Measurements from ENCODE around the gene INCA1. TPM values are rescaled to one million over a fixed set of nuclear protein-coding genes. Genes with fewer than 3 reads are reported as not detected.

Gene INCA1
- total RNA-seq, 2 donors from 2014 or later, result 0.99 to 1.7 TPM

DNA sequence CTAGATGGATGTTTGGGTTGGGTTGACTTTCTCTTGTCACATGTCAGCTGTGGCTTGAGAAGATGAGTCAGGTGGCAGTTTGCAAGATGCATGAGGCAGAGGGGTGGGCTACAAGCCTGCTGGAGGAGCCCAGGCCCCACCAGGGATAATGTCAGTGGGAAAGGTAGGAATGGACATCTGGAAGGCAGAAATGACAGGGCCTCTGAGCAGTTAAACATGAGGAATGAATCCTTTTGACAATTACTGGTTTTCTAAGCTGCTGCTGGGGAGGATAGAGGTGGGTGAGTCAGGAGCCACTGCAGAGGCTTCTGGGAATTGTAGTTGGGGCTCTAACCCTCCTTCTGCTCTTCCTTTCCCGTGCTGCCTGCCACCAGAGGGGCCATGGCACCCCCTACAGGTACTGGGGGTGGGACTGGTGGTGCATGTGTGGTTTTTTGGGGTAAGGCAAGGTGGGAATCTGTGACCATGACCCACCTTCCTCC, 22.2 kb upstream of the INCA1 start:
- H3K27me3 ChIP-seq (ENCODE audit: control insufficient read depth, insufficient read depth, low read length, poor library complexity, severe bottlenecking), result no peaks in the 10 kb centered on the region
- no peak overlapping the region for H3K9ac ChIP-seq (ENCODE audit: extremely low read depth, low read length, poor library complexity, severe bottlenecking)
- Mint-ChIP-seq H3K4me3 (no peak overlapping the region), H3K9me3 (no peaks in the 10 kb centered on the region), H3K4me1 (no peaks in the 10 kb centered on the region), H3K27me3 (ENCODE audit: insufficient read depth) (no peaks in the 10 kb centered on the region), H3K27ac (no peak overlapping the region), H3K36me3 (ENCODE audit: low read depth) (peaks cover 68% of the 10 kb centered on the region)
- no peak overlapping the region for H3K27ac ChIP-seq (ENCODE audit: low read depth, low read length)
- TF ChIP-seq, protein P1, sequence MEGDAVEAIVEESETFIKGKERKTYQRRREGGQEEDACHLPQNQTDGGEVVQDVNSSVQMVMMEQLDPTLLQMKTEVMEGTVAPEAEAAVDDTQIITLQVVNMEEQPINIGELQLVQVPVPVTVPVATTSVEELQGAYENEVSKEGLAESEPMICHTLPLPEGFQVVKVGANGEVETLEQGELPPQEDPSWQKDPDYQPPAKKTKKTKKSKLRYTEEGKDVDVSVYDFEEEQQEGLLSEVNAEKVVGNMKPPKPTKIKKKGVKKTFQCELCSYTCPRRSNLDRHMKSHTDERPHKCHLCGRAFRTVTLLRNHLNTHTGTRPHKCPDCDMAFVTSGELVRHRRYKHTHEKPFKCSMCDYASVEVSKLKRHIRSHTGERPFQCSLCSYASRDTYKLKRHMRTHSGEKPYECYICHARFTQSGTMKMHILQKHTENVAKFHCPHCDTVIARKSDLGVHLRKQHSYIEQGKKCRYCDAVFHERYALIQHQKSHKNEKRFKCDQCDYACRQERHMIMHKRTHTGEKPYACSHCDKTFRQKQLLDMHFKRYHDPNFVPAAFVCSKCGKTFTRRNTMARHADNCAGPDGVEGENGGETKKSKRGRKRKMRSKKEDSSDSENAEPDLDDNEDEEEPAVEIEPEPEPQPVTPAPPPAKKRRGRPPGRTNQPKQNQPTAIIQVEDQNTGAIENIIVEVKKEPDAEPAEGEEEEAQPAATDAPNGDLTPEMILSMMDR (conservative IDR thresholded peaks at IDR 0.05), result peak; percentile 41
- peaks cover 68% of the 10 kb centered on the region for H3K36me3 ChIP-seq (ENCODE audit: control insufficient read depth, insufficient read depth, low read length)
- H3K4me3 ChIP-seq (ENCODE audit: low read length), result no peak overlapping the region
- WGBS, 2 experiments (ENCODE audit: insufficient coverage in 1 of 2, insufficient read length in 1 of 2), result 60% methylated on average over 1 of the region's 1 CpG; no CpG with 5 or more reads in 1 of the 2 experiments
- peak; percentile 74 for DNase-seq
- no peaks in the 10 kb centered on the region for H3K9me3 ChIP-seq (ENCODE audit: control insufficient read depth, low read length)
- no peaks in the 10 kb centered on the region for H3K4me1 ChIP-seq (ENCODE audit: control insufficient read depth, insufficient read depth, low read length)

DNA sequence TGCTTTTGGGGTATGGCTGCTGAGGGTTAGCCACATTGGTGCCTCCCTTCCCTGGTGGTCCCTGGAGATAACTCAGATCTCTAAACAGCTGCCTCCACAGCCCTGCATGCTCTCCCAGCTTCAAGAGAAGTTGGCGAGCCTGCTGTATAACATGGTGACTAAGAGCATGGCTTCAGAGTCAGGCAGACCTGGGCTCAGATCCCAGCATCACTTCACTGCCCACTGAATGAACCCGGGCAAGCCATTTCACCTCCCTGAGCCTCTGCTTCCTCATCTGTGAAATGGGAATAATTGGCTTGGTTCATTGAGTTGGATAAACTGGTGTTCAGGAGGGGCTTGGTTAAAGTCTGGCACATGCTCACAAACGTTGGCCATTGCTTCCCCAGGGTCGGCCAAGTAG, 17.0 kb upstream of the INCA1 start:
- H3K4me1 ChIP-seq (ENCODE audit: control insufficient read depth, insufficient read depth, low read length), result no peaks in the 10 kb centered on the region
- peaks cover 62% of the 10 kb centered on the region for H3K36me3 ChIP-seq (ENCODE audit: control insufficient read depth, insufficient read depth, low read length)
- H3K27me3 ChIP-seq (ENCODE audit: control insufficient read depth, insufficient read depth, low read length, poor library complexity, severe bottlenecking), result no peaks in the 10 kb centered on the region
- DNase-seq, result no peak
- H3K9me3 Mint-ChIP-seq, result no peaks in the 10 kb centered on the region
- no peaks in the 10 kb centered on the region for H3K9me3 ChIP-seq (ENCODE audit: control insufficient read depth, low read length)
- 94 to 96% methylated on average over 3 to 4 of the region's 4 CpGs for WGBS, 2 experiments (ENCODE audit: insufficient coverage in 1 of 2, insufficient read length in 1 of 2)
- H3K27ac Mint-ChIP-seq, result no peak overlapping the region
- no peaks in the 10 kb centered on the region for H3K4me1 Mint-ChIP-seq
- H3K36me3 Mint-ChIP-seq (ENCODE audit: low read depth), result peaks cover 64% of the 10 kb centered on the region
- H3K4me3 ChIP-seq (ENCODE audit: low read length), result no peak overlapping the region
- H3K27me3 Mint-ChIP-seq (ENCODE audit: insufficient read depth), result no peaks in the 10 kb centered on the region
- no peak overlapping the region for H3K27ac ChIP-seq (ENCODE audit: low read depth, low read length)
- TF ChIP-seq, protein P1 (conservative IDR thresholded peaks at IDR 0.05), result no peak
- H3K4me3 Mint-ChIP-seq, result no peak overlapping the region
- no peak overlapping the region for H3K9ac ChIP-seq (ENCODE audit: extremely low read depth, low read length, poor library complexity, severe bottlenecking)

DNA sequence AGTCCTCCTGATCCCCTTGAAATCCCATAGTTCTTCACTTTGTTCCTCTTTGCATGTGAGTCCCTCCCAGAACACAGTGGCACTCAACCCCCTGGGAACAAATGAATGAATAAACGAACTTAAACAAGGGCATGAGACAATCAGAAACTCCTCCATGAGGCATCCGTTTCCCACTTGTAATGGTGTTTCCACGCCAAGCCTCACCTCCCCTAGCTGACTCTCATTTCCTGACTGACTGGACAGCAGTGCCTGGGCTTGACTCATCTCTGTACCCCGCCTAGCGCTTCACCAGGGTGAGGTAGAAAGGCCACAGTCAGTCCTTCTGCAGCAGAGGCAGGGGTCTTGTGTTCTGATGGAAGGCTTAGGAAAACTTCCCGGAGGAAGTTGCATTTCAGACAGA, 14.6 kb upstream of the INCA1 start:
- Histone ChIP-seq H3K27me3 (ENCODE audit: control insufficient read depth, insufficient read depth, low read length, poor library complexity, severe bottlenecking) (no peaks in the 10 kb centered on the region), H3K4me1 (ENCODE audit: control insufficient read depth, insufficient read depth, low read length) (no peaks in the 10 kb centered on the region), H3K36me3 (ENCODE audit: control insufficient read depth, insufficient read depth, low read length) (peaks cover 71% of the 10 kb centered on the region), H3K9ac (ENCODE audit: extremely low read depth, low read length, poor library complexity, severe bottlenecking) (no peak overlapping the region), H3K9me3 (ENCODE audit: control insufficient read depth, low read length) (no peaks in the 10 kb centered on the region), H3K27ac (ENCODE audit: low read depth, low read length) (no peak overlapping the region), H3K4me3 (ENCODE audit: low read length) (no peak overlapping the region)
- DNase-seq, result no peak
- Mint-ChIP-seq H3K27ac (no peak overlapping the region), H3K4me3 (no peak overlapping the region), H3K4me1 (no peaks in the 10 kb centered on the region), H3K27me3 (ENCODE audit: insufficient read depth) (no peaks in the 10 kb centered on the region), H3K36me3 (ENCODE audit: low read depth) (peaks cover 75% of the 10 kb centered on the region), H3K9me3 (no peaks in the 10 kb centered on the region)
- WGBS, 2 experiments (ENCODE audit: insufficient coverage in 1 of 2, insufficient read length in 1 of 2), result 92 to 95% methylated on average over 4 to 6 of the region's 6 CpGs
- TF ChIP-seq, protein P1 (conservative IDR thresholded peaks at IDR 0.05), result no peak
